Tibial nerve (tissue), 4 donors: ENCODE data around the gene SLC5A2.

ENCODE experiments used
- EP300 ChIP-seq, 2 donors: sonication (generic); formaldehyde crosslinking; IDR thresholded peaks; one replicate each; pipeline ENCODE4 v1.6.1; 2017; ENCODE audit warnings: antibody characterized with exemption in 2 of 2, mild to moderate bottlenecking in 1 of 2
- POLR2A ChIP-seq, 2 donors: fragments of 450-650 bp; IDR thresholded peaks; one replicate each; pipeline ENCODE4 v1.6.1; 2017; ENCODE audit warnings: antibody characterized with exemption in 2 of 2, mild to moderate bottlenecking in 2 of 2, moderate library complexity in 2 of 2
- TF ChIP-seq, protein P1 (sequence below), 5 experiments: fragments of 200-600 bp in 3 of 5; fragments of 450-650 bp in 2 of 5; sonication (generic) in 3 of 5; IDR thresholded peaks; one replicate each; pipeline ENCODE4 v1.5.1; 2016 to 2019; ENCODE audit warnings: antibody characterized with exemption in 5 of 5, mild to moderate bottlenecking in 3 of 5, moderate library complexity in 2 of 5

DNA sequence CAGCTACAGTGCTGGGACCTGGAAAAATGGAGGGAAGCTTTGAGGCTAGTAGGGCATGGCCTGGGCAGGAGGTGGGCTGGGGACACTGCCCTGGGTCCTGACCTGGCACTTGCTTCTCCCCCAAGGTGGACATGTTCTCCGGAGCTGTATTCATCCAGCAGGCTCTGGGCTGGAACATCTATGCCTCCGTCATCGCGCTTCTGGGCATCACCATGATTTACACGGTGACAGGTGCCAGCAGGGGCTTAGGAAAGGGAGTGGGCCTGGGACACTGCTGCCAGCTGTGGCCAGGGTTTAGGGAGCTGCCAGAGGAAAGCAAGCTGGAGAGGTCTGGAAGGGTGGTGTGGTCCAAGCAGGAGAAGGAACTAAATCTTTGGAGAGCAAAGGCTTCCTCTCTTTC lies 3.1 kb downstream of the SLC5A2 start:
- TF ChIP-seq POLR2A (IDR thresholded peaks at IDR 0.05): no peak
- TF ChIP-seq, protein P1, sequence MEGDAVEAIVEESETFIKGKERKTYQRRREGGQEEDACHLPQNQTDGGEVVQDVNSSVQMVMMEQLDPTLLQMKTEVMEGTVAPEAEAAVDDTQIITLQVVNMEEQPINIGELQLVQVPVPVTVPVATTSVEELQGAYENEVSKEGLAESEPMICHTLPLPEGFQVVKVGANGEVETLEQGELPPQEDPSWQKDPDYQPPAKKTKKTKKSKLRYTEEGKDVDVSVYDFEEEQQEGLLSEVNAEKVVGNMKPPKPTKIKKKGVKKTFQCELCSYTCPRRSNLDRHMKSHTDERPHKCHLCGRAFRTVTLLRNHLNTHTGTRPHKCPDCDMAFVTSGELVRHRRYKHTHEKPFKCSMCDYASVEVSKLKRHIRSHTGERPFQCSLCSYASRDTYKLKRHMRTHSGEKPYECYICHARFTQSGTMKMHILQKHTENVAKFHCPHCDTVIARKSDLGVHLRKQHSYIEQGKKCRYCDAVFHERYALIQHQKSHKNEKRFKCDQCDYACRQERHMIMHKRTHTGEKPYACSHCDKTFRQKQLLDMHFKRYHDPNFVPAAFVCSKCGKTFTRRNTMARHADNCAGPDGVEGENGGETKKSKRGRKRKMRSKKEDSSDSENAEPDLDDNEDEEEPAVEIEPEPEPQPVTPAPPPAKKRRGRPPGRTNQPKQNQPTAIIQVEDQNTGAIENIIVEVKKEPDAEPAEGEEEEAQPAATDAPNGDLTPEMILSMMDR (IDR thresholded peaks at IDR 0.05): no peak
- no peak for TF ChIP-seq EP300 (IDR thresholded peaks at IDR 0.05)
